DOHH2 (cell line): ENCODE data around the gene MICAL3.

Experiments used
- H3F3A ChIP-seq: fragments of 200-600 bp; sonication (generic), shearing (Covaris generic); 2 replicates; pipeline ENCODE4 v1.6.0; 2016; ENCODE audit warnings: antibody characterized with exemption, mild to moderate bottlenecking; ENCODE audit not compliant: control insufficient read depth, insufficient read depth
- H3K27ac ChIP-seq: fragments of 200-600 bp; sonication (generic); 2 replicates; pipeline ENCODE4 v1.5.1; 2014; ENCODE audit warnings: low read depth, mild to moderate bottlenecking, low read length, moderate library complexity
- H3K27me3 ChIP-seq: fragments of 200-600 bp; sonication (generic); 2 replicates; pipeline ENCODE4 v1.6.1; 2014; ENCODE audit warnings: mild to moderate bottlenecking, low read length, mixed read lengths; ENCODE audit not compliant: control insufficient read depth
- H3K36me3 ChIP-seq: fragments of 200-600 bp; sonication (generic); 2 replicates; pipeline ENCODE4 v1.6.1; 2014; ENCODE audit warnings: mild to moderate bottlenecking, low read length, moderate library complexity, mixed read lengths; ENCODE audit not compliant: control insufficient read depth
- H3K4me1 ChIP-seq: fragments of 200-600 bp; sonication (generic); 2 replicates; pipeline ENCODE4 v1.6.1; 2014; ENCODE audit warnings: mild to moderate bottlenecking, low read length, mixed read lengths; ENCODE audit not compliant: control insufficient read depth
- H3K4me2 ChIP-seq: fragments of 200-600 bp; sonication (generic); 2 replicates; pipeline ENCODE4 v1.6.0; 2014; ENCODE audit warnings: mild to moderate bottlenecking, low read length, moderate library complexity
- H3K4me3 ChIP-seq: fragments of 200-600 bp; sonication (generic); 2 replicates; pipeline ENCODE4 v1.5.1; 2014; ENCODE audit warnings: mild to moderate bottlenecking, low read length, mixed read lengths
- H3K79me2 ChIP-seq: fragments of 200-600 bp; sonication (generic); 2 replicates; pipeline ENCODE4 v1.6.1; 2014; ENCODE audit warnings: mild to moderate bottlenecking, low read length, mixed read lengths; ENCODE audit not compliant: control insufficient read depth
- H3K9me2 ChIP-seq: fragments of 200-600 bp; sonication (generic); replicated peaks from 2 replicates; pipeline ENCODE4 v1.6.1; 2014; ENCODE audit warnings: mild to moderate bottlenecking, low read length, mixed read lengths; ENCODE audit not compliant: control insufficient read depth
- H3K9me3 ChIP-seq: fragments of 200-600 bp; sonication (generic); 2 replicates; pipeline ENCODE4 v1.6.1; 2014; ENCODE audit warnings: antibody characterized with exemption, low read length, mixed read lengths; ENCODE audit not compliant: control insufficient read depth, insufficient read depth
- H4K20me1 ChIP-seq: fragments of 200-600 bp; sonication (generic); 2 replicates; pipeline ENCODE4 v1.6.0; 2014; ENCODE audit warnings: low read depth, mild to moderate bottlenecking, antibody characterized with exemption, low read length, moderate library complexity; ENCODE audit not compliant: control insufficient read depth, insufficient read depth
- CTCF ChIP-seq: fragments of 200-600 bp; sonication (generic); IDR thresholded peaks from one replicate; pipeline ENCODE4 v1.5.1; 2014; ENCODE audit warnings: antibody characterized with exemption, mild to moderate bottlenecking, low read depth, low read length; ENCODE audit not compliant: poor library complexity, severe bottlenecking
- EZH2phosphoT487 ChIP-seq: fragments of 200-600 bp; sonication (generic); IDR thresholded peaks from 2 replicates; pipeline ENCODE4 v1.6.1; 2017; ENCODE audit warnings: borderline replicate concordance, mild to moderate bottlenecking, antibody characterized with exemption, low read length, moderate library complexity, mixed read lengths

MICAL3 gene

GRCh38 chr22:17919276-17920144 lies 104.9 kb downstream of the MICAL3 start:
- no peak overlapping the region for H3K27ac ChIP-seq
- peaks cover 100% of the 10 kb centered on the region for H3K79me2 ChIP-seq
- peaks cover 15% of the 10 kb centered on the region; the same call in 1 of the 2 replicates for H4K20me1 ChIP-seq
- peaks cover 16% of the 10 kb centered on the region for H3K4me1 ChIP-seq
- no peaks in the 10 kb centered on the region for H3K36me3 ChIP-seq
- no peaks in the 10 kb centered on the region for H3K9me2 ChIP-seq
- no peak for TF ChIP-seq EZH2phosphoT487
- TF ChIP-seq CTCF, result no peak
- no peaks in the 10 kb centered on the region for H3K27me3 ChIP-seq
- H3F3A ChIP-seq, result no peaks in the 10 kb centered on the region
- H3K9me3 ChIP-seq, result no peaks in the 10 kb centered on the region
- H3K4me2 ChIP-seq, result no peak overlapping the region
- H3K4me3 ChIP-seq, result no peak overlapping the region

- Histone ChIP-seq H3K79me2 (peaks cover 100% of the 10 kb centered on the region), H3K27ac (no peak overlapping the region), H3K27me3 (no peaks in the 10 kb centered on the region), H3K4me3 (no peak overlapping the region), H3K4me1 (peaks cover 16% of the 10 kb centered on the region), H3K9me3 (no peaks in the 10 kb centered on the region), H3K36me3 (no peaks in the 10 kb centered on the region), H3K4me2 (no peak overlapping the region), H3F3A (no peaks in the 10 kb centered on the region), H3K9me2 (no peaks in the 10 kb centered on the region), H4K20me1 (peaks cover 15% of the 10 kb centered on the region)
- TF ChIP-seq CTCF (no peak), EZH2phosphoT487 (no peak)
Observed at GRCh38 chr22:17918840-17919239, 105.5 kb downstream of the MICAL3 start.

GRCh38 chr22:17917490-17917983 lies 106.8 kb downstream of the MICAL3 start:
- Histone ChIP-seq H3K4me3 (no peak overlapping the region), H3K4me1 (peaks cover 16% of the 10 kb centered on the region), H3K9me2 (no peaks in the 10 kb centered on the region), H3K79me2 (peaks cover 100% of the 10 kb centered on the region), H3K9me3 (no peaks in the 10 kb centered on the region), H3K27me3 (no peaks in the 10 kb centered on the region), H3K27ac (no peak overlapping the region), H3K36me3 (no peaks in the 10 kb centered on the region), H4K20me1 (peaks cover 20% of the 10 kb centered on the region), H3K4me2 (no peak overlapping the region), H3F3A (no peaks in the 10 kb centered on the region)
- TF ChIP-seq EZH2phosphoT487, result no peak
- no peak for TF ChIP-seq CTCF
